HG03378 (cell line): ENCODE results near the gene HEATR1.
"Not testable (repeated sequence)": the region's sequence is repeated elsewhere in the genome, so short reads cannot be mapped to it uniquely, and the experiment has no call there.

Experiments used
- ATAC-seq: cut with Tn5 transposase; IDR thresholded peaks from one replicate; pipeline ENCODE4 v1.9.1; 2021; ENCODE audit warnings: mild to moderate bottlenecking, moderate library complexity; ENCODE audit not compliant: unreplicated experiment

HEATR1 gene

DNA sequence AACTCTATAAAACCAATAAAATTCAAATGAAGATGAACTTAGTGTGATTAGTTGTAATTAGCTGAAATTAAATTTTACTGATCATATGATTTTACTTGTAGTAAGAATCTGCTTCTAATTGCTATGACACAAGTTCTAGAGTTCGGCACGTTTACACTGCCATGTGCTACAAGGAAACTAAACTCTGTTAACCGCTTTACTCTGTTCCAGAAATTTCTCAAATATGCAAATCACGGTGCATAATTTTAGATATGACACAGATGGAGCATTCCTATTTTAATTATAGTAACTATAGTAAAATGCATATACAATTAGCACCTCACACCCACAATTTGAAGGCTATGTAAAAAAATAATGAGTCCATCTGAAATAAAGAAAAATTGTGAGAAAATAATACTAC lies 14.8 kb downstream of the HEATR1 start:
- no peak for ATAC-seq

DNA sequence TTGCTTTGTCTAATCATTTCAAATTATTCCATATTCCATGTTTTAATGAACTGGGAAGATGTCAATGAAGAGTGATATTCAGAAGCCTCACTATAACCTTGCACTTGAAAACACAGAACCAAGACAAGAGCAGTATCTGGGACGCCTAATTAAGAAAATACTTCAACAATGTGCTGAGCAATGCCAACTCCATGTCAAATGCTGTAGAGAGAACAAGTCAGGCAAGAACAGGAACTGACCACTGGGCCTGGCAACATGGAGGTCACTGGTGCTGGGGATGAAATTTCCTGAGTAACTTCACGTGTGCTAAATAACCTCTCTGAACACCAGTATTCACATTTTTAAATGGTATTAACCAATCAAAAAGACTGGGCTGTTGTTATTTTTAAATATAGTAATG lies 22.8 kb downstream of the HEATR1 start:
- ATAC-seq: no peak

DNA sequence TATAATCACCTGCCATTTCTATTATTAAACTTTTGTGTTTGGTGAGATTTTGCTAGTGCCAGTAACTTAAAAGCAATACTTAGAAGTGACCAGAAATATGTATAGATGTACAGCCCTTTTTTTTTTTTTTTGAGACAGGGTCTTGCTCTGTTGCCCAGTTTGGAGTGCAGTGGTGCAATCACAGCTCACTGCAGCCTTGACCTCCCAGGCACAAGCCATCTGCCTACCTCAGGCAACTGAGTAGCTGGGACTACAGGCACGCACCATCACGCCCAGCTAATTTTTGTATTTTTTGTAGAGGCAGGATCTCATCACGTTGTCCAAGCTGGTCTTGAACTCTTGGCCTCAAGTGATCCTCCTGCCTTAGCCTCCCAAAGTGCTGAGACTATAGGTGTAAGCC lies 23.9 kb downstream of the HEATR1 start:
- ATAC-seq: not testable (repeated sequence)

DNA sequence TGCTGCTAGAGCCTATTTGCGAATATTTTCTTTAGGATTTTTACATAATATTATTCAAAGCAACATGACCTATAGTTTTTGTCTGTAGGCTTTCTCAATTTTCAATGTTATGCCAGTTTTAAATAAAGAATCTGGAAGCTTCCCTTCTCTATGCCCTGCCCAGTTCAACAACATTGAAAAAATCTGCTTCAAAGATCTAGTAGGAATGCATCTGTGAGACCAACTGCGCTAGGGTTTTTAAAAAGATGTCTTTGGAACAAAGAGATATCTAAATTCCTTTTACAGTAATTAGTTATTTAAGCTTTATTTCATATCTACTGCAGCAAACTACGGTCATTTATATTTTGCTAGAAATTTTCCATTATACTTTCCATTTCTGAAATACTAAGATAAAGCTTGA lies 25.7 kb downstream of the HEATR1 start:
- no peak for ATAC-seq

DNA sequence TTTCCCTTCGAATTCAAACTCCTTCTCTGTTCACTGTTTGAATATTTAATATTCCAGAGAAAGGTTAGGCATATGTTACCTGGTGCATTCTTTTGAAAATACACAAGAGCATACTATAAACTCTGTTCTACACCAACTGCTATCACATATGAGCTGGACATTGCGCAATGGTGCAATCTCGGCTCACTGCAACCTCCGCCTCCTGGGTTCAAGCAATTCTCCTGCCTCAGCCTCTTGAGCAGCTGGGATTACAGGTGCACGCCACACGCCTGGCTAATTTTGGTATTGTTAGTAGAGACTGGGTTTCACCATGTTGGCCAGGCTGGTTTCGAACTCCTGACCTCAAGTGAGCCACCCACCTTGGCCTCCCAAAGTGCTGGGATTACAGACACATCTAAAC lies 27.3 kb downstream of the HEATR1 start:
- ATAC-seq: not testable (repeated sequence)

DNA sequence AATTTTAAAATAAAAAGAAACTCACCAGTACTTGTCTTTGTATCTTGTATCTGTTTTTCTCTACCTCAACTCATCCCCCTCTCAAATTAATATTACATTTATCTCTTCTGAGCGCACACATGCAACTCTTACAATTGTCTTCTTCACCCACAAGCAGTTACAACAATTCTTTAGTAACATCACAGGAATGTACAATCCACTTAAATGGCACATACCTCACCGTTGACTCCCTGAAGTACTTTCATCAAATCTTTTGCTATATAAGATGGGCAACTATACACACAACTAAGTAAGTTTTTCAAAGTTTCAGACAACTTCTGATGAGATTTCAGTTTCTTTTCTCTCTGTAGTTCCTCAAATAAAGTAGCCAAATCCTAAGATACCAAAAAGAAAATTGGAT lies 28.3 kb downstream of the HEATR1 start:
- no peak for ATAC-seq

DNA sequence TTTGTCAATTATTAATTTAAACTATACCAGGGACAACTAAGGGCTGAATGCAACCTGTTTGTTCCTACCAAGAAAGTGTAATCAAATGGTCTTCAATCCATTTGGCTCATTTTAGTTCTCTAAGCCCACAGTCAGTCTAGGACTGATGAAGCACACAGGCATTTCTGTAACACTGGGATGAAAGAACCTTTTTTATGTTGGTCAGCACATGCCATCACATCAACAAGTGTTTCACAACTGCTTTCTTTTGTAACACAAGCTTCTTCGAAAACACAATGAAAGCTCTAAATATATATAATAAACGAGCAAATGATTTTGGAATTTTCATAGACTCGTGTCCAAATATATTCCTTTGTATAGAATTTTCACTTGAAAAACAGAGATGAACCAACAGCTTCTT lies 28.8 kb downstream of the HEATR1 start:
- ATAC-seq: no peak

DNA sequence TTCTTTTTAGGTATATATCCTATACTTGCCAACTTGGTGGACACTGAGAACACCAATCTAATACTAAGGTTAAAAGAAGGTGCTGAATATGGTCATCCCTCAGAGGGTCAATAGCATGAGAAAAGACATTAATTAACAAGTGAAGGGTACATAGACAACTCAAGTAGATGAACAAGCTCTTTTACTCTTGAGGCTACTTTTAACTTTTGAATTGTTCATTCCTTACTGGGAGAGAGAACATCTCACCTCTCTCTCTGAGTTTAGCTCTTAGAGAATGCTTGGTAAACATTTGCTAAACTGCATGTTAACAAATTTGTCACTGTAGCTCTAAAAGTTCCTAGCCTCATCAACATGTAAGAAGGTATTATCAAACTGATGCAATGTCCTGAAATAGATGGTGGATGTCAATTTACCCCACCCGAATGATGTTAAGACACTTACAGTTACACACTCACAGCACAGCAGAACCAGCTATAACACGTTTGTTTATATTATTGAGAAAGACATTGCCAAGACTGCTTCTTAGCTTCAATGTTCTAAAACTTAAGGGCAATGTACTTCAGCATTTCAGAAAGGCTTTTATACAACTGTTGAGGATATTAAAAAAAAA lies 35.9 kb downstream of the HEATR1 start:
- ATAC-seq: no peak

DNA sequence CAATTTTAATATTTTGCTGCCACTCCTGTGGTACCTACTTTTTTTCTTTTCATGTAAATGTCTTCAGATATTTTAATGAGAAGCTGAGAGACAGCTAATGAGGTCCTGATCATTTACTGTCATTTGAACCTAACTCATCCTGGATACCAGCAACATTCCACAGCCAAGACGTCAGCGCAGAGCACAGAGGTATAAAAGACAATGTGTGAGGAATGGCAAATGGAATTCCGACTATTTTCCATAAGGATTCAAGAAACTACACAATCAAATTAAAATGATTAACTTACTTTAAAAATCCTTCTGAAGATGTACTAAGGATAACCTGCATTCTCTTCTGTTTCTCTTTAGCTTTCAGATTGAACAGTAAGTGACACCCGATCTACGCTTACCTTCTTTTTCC lies 38.8 kb downstream of the HEATR1 start:
- ATAC-seq: no peak

DNA sequence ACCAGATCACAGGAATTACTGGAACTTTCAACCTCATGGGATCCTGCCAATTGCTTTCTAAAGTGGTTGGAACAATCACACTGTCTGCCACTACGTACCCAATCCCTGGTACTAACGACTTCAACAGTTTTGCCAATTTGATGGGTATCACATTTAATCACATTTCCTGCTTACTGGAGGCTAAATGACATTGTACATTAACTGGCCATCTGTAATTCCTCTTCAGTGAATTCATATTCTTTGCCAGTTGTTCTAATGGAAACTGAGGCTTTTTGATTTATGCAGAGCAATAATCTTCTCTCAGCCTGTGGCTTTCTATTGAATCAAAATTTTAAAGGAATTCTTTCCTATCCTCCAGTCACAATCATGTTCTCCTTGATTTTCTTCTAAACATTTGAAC lies 42.3 kb downstream of the HEATR1 start:
- no peak for ATAC-seq

DNA sequence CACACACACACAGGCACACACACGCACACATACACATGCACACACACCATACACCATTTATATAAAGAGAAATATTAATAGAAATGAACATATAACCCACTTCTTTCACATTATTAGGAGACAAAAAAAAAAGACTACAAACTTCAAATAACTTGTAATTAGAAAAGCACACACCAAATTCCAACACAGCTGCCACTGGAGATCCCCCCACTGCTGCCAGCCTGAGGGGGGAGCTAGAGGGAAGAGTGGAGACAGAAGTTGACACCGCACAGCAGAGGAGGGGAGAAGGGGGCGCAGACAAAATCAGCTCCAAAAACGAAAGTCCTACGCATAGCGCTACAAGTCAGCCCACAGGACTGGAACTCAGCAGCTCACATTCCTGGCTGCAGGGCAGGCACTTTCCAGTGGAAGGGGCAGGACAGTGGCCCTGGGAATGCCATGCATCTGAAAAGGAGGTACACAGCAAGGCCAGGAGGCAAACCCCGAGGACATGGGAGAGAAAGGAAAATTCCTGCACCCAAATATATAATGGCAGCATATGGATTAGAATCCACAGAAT lies 44.0 kb downstream of the HEATR1 start:
- ATAC-seq: no peak

DNA sequence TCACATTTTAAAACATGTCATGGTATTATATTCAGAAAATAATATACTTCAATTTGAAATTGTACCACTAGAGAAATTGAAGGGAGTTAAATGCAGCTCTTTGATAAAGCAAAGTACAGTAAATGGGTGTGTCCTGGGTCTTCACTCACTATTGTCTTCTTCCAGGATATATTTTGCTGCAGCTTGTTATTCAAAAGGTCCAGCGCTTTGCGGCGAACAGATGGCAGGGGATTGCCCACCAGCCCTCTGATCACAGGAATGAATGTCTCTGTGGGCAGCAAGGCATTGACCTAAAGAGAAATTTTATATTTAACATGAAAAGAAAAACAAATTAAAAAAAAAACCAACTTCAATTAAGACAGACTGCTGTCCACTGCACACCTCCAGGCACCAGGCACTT lies 45.5 kb downstream of the HEATR1 start:
- ATAC-seq: no peak

DNA sequence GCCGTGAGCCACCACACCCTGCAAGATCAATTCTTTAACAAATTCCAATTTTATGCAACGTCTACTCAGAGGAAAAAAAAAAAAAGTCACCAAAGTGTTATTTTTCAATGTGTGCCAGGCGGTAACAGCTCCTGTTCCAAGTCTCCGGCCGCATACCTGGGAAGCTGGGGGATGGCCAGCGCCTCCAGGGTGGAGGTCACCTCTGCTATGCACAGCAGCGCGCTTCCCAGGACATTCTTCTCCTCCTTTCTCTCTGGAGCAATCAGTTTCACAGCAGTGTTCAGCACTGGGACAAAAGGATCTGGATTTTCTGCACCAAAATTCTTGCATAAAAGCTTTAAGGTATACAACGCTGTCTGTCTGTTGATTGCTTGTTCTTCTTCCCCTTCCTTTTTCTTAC lies 46.2 kb downstream of the HEATR1 start:
- no peak for ATAC-seq

DNA sequence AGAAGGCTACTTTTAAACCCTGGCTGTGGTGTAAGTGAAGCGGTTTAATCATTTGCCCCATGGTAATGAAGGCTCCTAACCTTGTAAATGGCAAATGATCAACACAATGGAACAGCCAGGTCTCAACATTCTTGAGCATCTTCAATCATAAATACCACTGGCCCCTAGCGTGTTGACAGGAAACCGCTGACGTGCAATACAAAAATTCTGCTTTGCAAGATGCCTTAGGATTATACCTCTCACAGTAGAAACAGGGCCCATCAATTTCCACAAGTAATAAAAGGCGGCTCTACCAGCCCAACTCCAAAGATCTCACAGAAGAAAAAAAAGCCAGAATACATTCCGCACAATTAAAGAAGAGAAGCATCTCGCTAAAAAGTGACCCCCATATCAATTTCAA lies 47.7 kb downstream of the HEATR1 start:
- no peak for ATAC-seq

DNA sequence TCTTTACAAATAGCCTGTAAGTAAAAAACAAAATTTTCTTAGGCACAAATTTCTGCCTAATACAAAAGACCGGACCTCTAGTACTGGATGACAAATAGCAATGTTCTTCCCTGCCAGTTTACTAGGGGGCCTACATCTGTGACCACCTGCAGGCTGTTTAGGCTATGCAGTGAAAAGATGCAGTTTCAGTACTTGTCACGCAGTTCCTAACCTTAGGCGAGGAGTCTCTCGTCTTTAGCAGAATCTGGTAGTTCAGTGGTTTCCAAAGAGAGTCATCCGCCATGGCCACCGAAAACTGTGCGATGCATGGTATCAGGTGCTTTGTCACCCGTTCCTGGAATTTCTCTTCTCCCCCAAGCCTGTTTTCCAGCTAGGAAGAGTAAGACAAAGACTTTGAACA lies 50.9 kb downstream of the HEATR1 start:
- ATAC-seq: no peak

DNA sequence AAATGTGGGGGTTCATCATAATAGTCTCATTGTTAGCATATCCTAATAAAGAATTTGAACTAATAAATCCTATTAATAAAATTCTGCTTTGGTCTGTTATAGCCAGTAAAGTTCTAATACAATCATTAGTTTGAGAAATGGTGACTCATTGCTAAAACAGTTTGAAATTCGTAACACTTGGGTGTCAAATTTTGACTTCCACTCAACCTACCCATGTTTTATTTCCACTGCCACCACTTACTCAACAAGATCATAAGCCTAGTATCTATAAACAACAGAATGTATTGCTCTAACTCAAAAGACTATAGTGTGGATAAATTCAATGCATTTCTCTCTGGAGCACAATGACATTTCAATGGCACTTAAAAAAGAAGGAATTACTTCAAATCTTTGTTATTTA lies 51.4 kb downstream of the HEATR1 start:
- ATAC-seq: no peak

DNA sequence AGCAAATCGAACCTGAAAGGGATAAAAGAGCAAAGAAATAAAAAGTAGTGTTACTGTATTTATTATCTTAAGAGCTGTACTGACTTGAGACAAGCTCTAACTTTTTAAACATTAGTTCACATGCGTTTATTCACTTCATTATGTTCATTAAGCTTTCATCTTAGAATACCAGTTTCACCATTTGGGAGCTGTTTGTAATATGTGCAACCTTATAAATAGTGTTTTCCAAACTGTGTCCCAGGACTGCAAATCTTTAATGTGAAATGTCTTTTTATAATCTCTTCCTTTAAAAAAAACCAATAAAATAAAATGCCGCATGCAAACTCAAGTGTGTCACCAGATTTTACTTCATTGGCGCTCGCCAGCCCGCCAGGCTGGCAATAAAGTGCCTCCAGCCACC lies 52.2 kb downstream of the HEATR1 start:
- no peak for ATAC-seq

DNA sequence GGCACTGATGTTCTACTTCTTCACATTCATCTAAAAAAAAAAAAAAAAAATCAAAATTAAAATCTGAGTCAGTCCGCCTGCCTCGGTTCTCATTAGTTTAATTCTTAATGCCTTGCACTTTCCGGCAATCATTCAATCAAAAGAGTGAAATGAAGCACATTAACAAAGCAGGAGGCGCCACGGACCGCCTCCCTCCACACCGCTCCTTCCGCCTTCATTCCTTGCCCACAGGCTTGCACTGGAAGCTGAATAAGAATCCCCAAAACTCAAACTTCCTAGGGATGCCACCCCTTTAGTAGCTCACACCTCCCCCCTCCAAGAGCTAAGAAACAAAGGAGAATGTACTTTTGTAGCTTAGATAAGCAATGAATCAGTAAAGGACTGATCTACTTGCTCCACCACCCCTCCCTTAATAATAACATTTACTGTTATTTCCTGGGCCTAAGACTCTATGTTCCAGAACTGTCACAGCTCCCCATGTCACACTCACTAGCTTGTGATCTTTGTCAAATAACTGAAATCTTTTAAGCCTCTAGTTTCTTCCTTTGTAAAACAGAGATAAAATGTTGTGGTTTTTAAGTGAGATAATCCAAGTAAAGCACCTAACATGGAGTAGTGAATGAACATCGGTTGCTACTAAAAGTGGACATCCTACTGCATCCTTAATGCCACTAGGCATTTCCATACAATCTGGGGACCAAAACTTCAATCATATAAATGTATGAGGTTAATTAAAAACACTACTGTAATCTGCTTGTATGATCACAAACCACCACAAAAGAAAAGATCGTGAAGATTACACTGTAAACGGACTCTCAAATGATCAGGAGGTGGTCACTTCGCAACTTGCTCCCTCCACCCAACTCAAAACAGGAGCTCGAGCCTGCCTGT lies 53.1 kb downstream of the HEATR1 start:
- no peak for ATAC-seq

DNA sequence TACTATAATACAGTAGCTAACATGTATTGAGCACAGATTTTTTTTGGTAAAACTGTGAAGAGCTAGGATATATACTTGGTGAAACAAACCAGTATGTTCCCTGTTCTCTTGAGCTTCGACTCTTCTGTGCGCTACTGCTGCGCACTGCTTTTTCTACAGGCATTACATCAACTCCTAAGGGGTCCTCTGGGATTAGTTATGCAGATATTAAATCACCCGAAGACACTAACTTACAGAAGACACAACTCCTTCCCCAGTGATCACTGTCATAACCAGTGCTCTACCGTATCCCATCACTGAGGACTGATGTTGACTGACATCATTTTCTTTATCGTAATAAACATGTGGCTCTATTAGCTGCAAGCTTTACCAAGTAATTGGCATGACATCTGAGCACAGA lies 55.9 kb downstream of the HEATR1 start:
- ATAC-seq: no peak

DNA sequence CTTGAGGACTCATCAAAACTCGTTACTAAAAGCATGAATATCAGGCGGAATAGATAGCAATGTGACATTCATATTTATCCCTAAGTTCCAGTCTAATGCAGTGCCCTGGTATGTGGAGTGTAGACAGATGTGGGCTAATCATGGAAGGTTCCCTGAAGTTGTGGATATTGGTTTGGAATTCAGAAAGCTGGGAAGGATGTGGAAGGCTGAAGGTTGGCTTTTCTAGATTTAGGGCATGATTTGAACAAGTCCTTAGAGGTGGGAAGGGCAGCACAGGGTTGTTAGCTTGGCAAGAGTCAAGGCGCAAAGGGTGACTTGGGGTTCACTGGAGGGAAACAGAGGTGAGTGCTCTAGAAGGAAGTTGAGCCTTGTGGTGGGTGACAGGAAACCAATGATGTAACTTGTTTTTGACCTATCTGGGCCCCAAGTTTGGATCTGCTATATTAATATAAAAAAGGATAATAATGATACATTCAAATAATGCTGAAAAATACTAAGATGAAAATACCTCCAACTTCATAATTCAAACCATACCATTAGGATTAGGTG lies 58.6 kb downstream of the HEATR1 start:
- no peak for ATAC-seq

DNA sequence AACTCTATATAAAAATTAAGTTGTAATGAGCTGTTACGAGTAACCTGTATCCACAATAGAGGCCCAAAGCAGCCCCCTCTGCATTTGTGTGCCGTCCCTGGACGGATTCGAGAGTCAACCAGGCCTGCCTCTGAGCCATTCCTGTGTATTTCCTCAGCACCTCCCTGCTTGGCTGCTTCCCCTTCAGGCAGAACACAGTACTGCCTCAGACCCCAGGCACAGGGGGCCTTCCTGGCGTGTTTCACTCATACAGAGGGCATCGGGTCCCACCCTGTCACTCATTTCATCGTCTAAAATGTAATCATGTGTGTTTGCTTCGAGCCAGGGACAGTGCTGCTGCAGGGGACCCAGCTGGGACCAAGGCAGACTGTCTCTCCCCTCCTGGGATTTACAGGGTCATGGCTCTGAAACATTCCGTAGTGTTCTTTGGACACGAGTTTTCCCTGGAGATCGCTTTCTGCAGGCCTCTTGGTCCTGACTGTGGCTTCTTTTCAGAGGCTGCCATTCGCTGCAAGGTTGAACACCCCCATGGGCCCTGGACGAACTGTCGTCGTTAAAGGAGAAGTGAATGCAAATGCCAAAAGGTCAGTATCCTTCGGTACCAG lies 61.1 kb downstream of the HEATR1 start:
- no peak for ATAC-seq

DNA sequence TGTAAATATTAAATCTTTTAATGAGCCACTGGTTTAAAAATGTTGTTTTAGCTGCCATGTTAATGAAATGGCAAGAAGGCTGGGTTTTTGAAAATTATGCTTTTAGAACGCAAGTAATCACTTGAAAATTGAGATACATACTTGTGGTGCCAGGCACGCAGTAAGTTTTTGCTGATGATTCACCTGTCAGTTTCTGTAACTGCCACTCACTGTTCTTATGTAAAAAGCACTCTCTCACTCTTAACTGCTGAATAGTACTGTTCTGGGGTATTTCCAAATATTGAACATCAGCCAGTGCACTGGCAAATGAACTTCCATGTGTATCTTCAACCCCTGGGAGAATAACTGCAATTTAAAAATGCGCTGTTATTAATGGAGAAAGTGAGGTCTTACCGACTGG lies 62.6 kb downstream of the HEATR1 start:
- ATAC-seq: no peak
